SIG-M5 (cell line): ENCODE measurements around the gene PIK3AP1.
"Not testable (repeated sequence)": the region's sequence is repeated elsewhere in the genome, so short reads cannot be mapped to it uniquely, and the experiment has no call there.

Experiments
- DNase-seq: peaks from one replicate; lab custom pipeline; 2025; lab: John Stamatoyannopoulos, UW

Gene PIK3AP1, protein sequence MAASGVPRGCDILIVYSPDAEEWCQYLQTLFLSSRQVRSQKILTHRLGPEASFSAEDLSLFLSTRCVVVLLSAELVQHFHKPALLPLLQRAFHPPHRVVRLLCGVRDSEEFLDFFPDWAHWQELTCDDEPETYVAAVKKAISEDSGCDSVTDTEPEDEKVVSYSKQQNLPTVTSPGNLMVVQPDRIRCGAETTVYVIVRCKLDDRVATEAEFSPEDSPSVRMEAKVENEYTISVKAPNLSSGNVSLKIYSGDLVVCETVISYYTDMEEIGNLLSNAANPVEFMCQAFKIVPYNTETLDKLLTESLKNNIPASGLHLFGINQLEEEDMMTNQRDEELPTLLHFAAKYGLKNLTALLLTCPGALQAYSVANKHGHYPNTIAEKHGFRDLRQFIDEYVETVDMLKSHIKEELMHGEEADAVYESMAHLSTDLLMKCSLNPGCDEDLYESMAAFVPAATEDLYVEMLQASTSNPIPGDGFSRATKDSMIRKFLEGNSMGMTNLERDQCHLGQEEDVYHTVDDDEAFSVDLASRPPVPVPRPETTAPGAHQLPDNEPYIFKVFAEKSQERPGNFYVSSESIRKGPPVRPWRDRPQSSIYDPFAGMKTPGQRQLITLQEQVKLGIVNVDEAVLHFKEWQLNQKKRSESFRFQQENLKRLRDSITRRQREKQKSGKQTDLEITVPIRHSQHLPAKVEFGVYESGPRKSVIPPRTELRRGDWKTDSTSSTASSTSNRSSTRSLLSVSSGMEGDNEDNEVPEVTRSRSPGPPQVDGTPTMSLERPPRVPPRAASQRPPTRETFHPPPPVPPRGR

GRCh38 chr10:96720422-96721206 lies at the start of gene PIK3AP1:
Gene PIK3AP1 (minus strand): TSS chr10:96720514. CDS start chr10:96720394, 120 bp downstream.
- DNase-seq, result no peak

GRCh38 chr10:96768136-96768535 lies 47.8 kb upstream of the PIK3AP1 start:
- no peak for DNase-seq

DNA sequence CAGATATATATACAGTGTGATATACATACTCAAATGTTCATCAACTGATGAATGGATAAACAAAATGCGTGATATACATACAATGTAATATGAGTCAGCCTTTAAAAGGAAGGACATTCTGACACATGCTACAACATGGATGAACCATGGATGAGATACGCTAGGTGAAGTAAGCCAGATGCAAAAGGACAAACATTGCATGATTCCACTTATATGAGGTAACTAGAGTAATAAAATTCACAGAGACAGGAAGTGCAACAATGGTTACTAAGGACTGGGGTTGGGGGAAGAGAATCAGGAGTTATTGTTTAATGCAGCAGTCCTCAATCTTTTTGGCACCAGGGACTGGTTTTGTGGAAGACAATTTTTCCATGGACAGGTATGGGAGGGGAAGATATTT lies 47.3 kb upstream of the PIK3AP1 start:
- no peak for DNase-seq

DNA sequence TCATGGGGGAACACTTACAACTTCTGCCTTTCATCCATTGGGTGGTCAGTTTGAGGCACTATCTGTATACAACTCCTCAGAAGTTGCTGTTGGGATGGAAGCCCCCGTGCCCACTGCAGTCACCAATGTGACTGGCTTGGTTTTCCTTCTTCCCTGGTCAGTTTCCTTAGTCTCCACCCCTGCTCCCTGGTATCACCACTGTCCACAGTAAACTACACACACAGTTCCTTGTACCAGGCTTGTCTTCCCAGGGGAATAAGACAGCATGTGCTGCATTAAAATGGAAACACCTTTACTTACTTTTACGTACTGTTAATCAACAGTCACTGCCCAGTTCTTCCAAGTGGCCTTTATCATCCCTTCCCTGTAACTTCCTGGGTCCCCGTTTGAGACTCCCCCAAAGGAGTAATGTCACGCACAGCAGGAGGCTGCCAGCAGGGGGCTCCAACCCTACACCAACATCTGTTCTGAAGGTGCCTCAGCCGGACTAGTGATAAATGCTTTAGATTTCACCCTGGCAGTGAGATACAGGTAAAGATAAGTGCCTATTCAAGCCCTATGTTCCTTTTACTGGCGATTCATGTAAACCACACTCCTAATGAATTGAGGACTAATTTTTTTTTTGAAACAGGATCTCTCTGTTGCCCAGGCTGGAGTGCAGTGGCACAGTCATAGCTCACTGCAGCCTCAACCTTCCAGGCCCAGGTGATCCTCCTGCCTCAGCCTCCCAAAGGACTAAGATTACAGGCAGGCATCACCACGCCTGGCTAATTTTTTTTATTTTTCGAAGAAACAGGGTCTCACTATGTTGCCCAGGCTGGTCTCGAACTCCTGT lies 45.3 kb upstream of the PIK3AP1 start:
- no peak for DNase-seq

DNA sequence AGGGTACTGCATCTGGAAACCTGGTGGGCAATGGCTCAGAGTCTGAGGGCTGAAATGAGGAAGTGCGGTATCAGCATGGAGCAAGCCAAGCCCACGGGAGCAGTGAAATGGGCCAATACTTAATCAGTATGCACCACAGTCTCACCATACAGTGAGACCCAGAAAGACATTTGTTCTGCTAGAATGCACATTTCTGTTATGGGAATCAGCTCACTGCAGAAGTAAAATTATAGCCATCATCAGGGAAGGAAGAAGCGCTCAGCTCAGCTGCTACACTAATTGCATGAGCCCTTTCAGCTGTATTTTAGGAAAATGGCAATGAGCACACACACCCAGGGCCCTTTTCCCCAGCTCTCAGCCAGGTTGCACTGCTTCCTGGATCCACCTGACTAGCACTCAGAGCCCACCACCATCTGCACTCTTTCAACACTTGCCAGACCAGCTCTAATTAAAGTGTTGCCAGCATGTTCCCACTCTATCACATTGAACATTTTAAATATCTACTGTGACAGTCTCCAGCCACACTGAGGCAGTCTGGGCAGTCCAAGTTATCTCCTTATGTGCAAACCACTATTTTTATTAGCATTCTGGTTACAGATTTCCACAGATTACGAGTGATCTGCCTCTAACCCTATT lies 44.2 kb upstream of the PIK3AP1 start:
- no peak for DNase-seq

DNA sequence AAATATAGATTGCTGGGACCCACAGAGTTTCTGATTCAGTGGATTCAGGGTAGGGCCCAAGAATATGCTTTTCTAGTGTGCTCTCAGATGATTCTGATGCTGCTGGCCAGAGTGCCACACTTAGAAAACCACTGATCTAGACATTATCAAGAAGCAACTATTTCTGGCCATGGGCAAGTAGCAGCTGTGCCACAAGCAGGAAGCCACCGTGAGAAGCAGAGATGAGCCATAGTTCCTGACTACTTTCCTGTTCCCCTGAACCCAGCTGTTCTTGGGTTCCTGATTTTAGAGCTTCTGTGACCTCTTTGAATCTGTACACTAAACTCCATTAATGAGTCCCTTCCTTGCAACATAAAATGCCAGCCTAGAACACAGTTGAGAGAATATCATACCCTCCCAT lies 38.1 kb upstream of the PIK3AP1 start:
- DNase-seq, result no peak

DNA sequence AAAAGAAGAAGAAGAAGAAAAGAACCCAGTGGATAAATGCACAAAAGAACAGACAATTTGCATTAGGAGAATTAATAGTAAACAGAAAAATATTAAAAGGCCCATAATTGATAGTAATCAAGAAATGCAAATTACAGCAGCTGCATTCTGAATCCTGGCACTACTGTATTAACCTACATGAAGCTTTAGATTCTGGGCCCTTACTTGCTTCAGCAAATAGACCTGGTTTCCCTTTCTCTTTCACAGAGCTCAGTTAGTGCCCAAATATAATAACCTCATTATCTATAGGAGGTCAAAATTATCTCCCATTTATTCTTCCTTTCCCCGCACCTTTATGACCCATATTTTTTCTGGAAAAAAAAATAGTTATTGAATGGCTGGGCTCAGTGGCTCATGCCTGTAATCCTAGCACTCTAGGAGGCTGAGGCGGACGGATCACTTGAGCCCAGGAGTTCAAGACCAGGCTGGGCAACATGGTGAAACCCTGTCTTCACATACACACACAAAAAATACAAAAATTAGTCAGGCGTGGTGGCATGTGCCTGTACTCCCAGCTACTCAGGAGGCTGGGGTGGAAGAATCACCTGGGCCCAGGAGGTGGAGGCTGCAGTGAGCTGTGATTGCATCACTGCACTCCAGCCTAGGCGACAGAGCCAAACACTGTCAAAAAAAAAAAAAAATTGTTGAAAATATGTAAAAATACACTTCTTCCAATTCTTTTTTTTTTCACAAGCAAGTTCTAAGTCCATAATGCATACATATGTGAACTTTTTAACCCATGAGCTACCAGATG lies 36.0 kb upstream of the PIK3AP1 start:
- no peak for DNase-seq

GRCh38 chr10:96753956-96754355 lies 33.6 kb upstream of the PIK3AP1 start:
- no peak for DNase-seq

DNA sequence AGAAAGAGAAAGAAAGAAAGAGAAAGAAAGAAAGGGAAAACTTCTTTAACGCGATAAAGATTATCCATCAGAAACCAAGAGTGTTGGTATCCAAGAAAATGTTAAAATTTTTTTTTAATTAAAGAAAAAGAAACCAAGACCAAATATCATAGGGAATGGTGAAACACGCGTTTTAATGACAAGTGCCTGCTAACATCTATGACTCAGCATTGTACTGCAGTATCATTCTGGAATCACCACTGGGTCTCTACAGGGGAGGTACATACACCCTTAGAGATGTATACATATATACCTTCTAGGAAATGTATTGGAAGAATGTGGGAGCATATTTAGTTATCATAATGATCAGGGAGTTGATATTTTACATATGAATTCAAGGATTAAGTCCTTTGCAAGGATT lies 32.1 kb upstream of the PIK3AP1 start:
- no peak for DNase-seq

DNA sequence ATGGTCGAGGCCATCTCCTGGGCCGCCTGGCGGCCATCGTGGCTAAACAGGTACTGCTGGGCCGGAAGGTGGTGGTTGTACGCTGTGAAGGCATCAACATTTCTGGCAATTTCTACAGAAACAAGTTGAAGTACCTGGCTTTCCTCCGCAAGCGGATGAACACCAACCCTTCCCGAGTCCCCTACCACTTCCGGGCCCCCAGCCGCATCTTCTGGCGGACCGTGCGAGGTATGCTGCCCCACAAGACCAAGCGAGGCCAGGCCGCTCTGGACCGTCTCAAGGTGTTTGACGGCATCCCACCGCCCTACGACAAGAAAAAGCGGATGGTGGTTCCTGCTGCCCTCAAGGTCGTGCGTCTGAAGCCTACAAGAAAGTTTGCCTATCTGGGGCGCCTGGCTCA lies 30.0 kb upstream of the PIK3AP1 start:
- not testable (repeated sequence) for DNase-seq

DNA sequence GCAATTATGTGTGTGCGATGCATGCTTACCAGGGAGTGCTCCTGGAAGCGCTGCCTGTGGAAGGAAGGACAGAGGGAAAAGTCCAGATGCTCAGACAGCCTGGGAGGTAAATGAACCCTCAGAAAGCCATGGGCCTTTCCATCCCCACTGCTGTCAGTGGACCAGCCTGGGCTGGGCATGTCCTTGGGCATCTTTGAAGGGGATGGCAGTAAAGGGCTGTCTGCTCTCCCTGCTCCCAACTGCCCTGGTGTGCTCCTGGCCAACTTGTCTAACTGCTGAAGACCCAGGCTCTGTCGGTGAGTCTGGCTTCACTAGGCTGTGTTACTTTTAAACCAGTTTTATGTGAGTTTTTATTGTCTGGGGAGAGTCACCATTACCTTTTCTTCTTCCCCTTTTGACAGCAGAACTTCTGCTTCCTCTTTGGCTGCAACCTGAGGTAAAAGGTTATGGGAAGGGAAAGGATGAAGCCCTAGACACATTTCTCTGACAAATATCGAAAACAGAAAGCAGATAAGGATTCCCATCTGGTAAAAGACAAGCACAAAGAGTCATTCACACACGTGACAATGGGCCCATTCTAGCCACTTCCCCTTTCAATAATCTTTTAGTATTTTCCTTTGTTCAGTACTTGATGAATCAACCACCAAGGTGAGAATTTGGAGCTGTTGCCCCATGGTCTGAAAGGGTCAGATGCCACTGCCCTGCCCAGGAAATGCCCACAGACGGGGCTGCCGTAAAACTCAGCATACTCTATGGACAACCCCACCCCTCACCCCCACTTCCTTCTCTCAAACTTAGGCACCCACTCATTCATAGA lies 27.6 kb upstream of the PIK3AP1 start:
- peak; percentile 74 for DNase-seq

DNA sequence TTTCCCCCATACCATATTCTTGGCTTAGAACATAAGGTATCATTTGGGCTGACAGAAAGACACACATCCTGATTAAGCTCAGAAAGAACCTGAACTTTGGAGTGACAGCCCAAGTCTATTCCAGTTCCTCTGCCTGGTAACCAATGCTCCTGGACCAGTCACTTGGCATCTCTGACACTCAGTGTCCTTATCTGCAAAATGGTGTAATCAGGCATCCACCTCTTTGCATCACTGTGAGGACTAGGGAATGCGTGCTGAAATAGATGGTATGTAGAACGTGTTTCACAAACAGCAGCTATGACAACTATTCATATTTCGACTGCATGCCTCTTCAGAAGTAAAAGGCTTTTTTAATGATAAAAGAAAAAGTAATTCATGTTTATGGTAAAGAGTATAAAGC lies 26.2 kb upstream of the PIK3AP1 start:
- no peak for DNase-seq

GRCh38 chr10:96745950-96746349 lies 25.6 kb upstream of the PIK3AP1 start:
- no peak for DNase-seq

DNA sequence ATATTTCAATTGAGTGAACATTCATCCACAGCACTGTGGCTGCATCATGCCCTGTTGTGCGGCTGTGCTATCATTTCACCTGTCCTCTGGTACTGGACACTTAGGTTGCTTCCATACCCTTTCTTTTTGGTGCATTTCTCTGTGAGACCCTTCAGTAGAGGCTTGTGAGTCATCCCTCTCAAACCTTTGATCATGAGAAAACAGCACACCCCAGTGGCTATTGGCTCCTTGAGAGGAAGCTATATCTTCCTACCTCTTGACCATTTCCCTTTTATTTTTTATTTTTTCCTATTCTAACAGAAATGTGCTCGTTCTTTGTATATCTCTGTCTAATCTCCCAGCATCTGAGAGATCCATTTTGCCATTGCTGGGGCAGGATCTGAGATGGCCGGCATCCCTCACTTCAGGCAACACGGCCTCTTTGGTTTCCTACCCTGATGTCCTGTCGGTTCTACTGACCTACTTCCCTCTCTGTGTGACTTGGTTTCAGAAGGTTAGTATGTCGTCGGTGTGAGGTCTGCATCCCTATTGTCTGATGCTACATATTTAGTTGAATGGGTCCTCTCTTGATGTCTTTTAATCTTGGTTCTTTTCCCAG lies 23.8 kb upstream of the PIK3AP1 start:
- DNase-seq, result no peak

DNA sequence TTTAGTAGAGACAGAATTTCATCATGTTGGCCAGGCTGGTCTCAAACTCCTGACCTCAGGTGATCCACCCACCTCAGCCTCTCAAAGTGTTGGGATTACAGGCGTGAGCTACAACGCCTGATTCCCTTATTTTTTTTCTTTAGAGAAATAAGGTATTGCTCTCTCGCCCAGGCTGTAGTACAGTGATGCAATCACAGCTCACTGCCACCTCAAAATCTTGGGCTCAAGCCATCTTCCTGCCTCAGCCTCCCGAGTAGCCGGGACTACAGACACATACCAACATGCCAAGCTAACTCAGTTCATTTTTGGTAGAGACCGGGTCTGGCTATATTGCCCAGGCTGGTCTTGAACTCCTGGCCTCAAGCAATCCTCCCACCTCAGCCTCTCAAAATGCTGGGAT lies 21.2 kb upstream of the PIK3AP1 start:
- not testable (repeated sequence) for DNase-seq

GRCh38 chr10:96740579-96741281 lies 20.4 kb upstream of the PIK3AP1 start:
- peak; percentile 72 for DNase-seq

DNA sequence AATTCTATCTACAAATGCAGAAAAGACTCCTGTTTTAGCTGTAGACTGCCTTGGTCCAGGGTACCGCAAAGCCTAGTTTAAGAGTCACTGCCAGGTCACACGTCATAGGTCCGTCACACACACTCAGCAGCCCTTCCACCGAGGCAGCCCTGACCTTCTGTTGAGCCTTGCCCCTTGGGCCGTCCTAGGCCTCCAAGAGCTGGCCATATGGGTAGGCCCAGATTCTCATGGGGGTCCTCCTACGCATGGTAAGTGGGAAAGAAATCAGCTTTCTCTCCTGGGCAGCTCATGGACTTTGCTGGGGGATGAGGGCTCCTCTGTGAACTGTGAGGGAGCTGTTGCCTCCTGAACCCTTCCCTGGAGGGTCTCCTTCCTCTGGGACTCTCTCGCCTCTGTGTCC lies 19.8 kb upstream of the PIK3AP1 start:
- DNase-seq, result no peak

GRCh38 chr10:96737307-96737902 lies 17.1 kb upstream of the PIK3AP1 start:
- DNase-seq, result not testable (repeated sequence)
